Measurements from ENCODE around the gene NFIA. TPM values are rescaled to one million over a fixed set of nuclear protein-coding genes. Genes with fewer than 3 reads are reported as not detected.

Gene NFIA
- total and polyA plus RNA-seq, 9 of the 15 experiments (the other 6 are each of a cell fraction or from before 2014, with no cell fraction given), result 5.3 to 24.9 (median 9.8) TPM

DNA sequence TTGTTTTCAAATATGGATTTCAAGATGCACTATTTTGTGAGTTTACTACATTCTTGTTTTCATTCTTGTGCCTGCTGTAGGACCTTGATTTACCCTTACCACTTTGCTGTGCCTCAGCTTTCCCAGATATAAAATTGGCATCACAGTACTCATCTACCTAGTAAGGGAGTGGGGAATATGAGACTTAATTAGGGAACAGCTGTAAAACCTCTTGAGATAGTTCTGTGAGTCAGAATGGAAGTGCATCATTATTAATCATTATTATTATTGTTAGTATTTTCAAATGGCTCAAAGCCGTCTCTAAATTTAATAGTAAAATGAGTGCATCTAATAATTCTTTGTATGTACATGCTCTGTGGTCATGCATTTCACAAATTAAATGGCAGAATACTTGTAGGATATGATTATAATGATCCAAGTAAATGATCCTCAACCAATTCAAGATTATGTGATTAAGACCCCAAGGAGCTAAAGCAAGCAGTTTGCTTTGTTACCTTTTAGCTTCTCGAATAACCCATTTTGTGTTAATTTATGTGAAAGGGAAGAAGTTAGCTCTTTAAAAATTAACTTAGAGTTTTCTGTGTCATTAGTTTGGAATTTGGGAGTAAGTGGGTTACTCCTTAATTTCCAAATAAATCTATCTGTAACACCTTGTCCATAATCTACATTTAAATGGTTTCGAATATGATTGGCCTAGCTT is 155.4 kb downstream of the NFIA start (continued):
- TF ChIP-seq MYNN (IDR thresholded peaks at IDR 0.05) (no peak), MYNN (CRISPR knock-in tag; IDR thresholded peaks at IDR 0.05) (no peak), GTF2E2 (tag; IDR thresholded peaks at IDR 0.05) (no peak)
- TF ChIP-seq, protein P1, sequence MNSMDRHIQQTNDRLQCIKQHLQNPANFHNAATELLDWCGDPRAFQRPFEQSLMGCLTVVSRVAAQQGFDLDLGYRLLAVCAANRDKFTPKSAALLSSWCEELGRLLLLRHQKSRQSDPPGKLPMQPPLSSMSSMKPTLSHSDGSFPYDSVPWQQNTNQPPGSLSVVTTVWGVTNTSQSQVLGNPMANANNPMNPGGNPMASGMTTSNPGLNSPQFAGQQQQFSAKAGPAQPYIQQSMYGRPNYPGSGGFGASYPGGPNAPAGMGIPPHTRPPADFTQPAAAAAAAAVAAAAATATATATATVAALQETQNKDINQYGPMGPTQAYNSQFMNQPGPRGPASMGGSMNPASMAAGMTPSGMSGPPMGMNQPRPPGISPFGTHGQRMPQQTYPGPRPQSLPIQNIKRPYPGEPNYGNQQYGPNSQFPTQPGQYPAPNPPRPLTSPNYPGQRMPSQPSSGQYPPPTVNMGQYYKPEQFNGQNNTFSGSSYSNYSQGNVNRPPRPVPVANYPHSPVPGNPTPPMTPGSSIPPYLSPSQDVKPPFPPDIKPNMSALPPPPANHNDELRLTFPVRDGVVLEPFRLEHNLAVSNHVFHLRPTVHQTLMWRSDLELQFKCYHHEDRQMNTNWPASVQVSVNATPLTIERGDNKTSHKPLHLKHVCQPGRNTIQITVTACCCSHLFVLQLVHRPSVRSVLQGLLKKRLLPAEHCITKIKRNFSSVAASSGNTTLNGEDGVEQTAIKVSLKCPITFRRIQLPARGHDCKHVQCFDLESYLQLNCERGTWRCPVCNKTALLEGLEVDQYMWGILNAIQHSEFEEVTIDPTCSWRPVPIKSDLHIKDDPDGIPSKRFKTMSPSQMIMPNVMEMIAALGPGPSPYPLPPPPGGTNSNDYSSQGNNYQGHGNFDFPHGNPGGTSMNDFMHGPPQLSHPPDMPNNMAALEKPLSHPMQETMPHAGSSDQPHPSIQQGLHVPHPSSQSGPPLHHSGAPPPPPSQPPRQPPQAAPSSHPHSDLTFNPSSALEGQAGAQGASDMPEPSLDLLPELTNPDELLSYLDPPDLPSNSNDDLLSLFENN (IDR thresholded peaks at IDR 0.05; ENCODE audit: low read depth in 2 of 2, low read length in 2 of 2), result no peak

DNA sequence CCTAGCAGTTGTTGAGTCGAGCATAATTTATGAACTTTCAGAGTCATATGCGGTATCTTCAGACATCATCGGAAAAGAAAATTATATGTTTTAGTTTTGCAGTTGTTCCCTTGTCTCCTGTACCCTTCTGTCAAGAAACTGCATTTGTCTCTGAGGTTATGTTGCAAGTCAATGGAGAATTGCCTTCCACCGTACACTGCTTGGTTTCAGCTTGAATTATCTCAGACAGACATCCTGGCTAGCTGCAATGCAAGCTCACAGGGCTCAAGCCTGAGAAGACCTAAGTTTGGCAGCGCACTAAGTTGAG is 156.0 kb downstream of the NFIA start:
- peaks cover 4 to 37% of the 10 kb centered on the region in 2 experiments; a peak in 3 of 5 replicates for H3K4me1 ChIP-seq (replicated peaks in 1 of 2; ENCODE audit: control insufficient read depth in 2 of 2, insufficient read depth in 2 of 2, low read length in 2 of 2)
- BruUV-seq (replicated peaks), result no TSS peak
- POLR2A ChIA-PET, result interaction anchor here (1.0 to 2.3 kb wide), 4 partner anchors 9 to 23 kb away, joined by 3 to 12 read pairs (median 3); no protein-coding TSS in a partner anchor
- no peaks in the 10 kb centered on the region for H3K9me1 ChIP-seq (ENCODE audit: control insufficient read depth, insufficient read depth, low read length)
- 8% methylated on average over 5 of the region's 5 CpGs for WGBS (ENCODE audit: insufficient coverage, low coverage, missing lambda C conversion rate)
- no peaks in the 10 kb centered on the region for H3K36me3 ChIP-seq (ENCODE audit: control insufficient read depth, insufficient read depth, low read length)
- no peak overlapping the region for H3K4me3 ChIP-seq
- peak overlapping the region; percentile 51 for H2AFZ ChIP-seq (ENCODE audit: low read depth, low read length)
- peak overlapping the region; percentile 71 for H3K27ac ChIP-seq (ENCODE audit: extremely low read depth, low read depth, low read length)
- peak; percentile 88 for FAIRE-seq
- no peaks in the 10 kb centered on the region for H3K27me3 ChIP-seq (ENCODE audit: control insufficient read depth in 2 of 2, insufficient read depth in 2 of 2, low read length in 2 of 2)
- ATAC-seq, result peak; percentile 90
- DNase-seq (ENCODE audit: extremely low read depth in 1 of 4, low spot score in 3 of 4), result peak in 2 of 4 experiments; percentile 49 to 74
- peak overlapping the region; percentile 57 for H3K4me2 ChIP-seq (ENCODE audit: insufficient read depth, low read length)
- in situ Hi-C loops (cut with MboI) (no loop called here), intact Hi-C loops (cut with micrococcal nuclease) (no loop called here)
- no peaks in the 10 kb centered on the region for H3K9me3 ChIP-seq (replicated peaks; ENCODE audit: control insufficient read depth, insufficient read depth, low read depth, low read length)
- H4K20me1 ChIP-seq (replicated peaks; ENCODE audit: control insufficient read depth, insufficient read depth, low read length), result no peaks in the 10 kb centered on the region
- CTCF ChIA-PET (ENCODE audit: low intra/inter-chr PET ratio), result no interaction called here
- H3K9ac ChIP-seq (ENCODE audit: insufficient read depth in 1 of 2, low read depth in 2 of 2, low read length in 2 of 2), result peak overlapping the region in 1 of 2 experiments; percentile 34; a peak in 2 of 4 replicates
- H3K79me2 ChIP-seq (ENCODE audit: control insufficient read depth, insufficient read depth, low read length), result peaks cover 66% of the 10 kb centered on the region
- TF ChIP-seq, protein P2, sequence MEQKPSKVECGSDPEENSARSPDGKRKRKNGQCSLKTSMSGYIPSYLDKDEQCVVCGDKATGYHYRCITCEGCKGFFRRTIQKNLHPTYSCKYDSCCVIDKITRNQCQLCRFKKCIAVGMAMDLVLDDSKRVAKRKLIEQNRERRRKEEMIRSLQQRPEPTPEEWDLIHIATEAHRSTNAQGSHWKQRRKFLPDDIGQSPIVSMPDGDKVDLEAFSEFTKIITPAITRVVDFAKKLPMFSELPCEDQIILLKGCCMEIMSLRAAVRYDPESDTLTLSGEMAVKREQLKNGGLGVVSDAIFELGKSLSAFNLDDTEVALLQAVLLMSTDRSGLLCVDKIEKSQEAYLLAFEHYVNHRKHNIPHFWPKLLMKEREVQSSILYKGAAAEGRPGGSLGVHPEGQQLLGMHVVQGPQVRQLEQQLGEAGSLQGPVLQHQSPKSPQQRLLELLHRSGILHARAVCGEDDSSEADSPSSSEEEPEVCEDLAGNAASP (IDR thresholded peaks at IDR 0.05), result no peak
- TF ChIP-seq, protein P3, sequence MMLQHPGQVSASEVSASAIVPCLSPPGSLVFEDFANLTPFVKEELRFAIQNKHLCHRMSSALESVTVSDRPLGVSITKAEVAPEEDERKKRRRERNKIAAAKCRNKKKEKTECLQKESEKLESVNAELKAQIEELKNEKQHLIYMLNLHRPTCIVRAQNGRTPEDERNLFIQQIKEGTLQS (IDR thresholded peaks at IDR 0.05), result no peak
- TF ChIP-seq, protein P3 (CRISPR knock-in tag; conservative IDR thresholded peaks at IDR 0.05), result no peak
- no peak for TF ChIP-seq EP300 (IDR thresholded peaks at IDR 0.05; ENCODE audit: low read length)
- TF ChIP-seq ZNF274 (IDR thresholded peaks at IDR 0.05; ENCODE audit: borderline replicate concordance, low read depth, low read length), result no peak
- peak; percentile 58; the same call in 1 of the 2 replicates for TF ChIP-seq DPF2 (IDR thresholded peaks at IDR 0.05)
- TF ChIP-seq CEBPG (CRISPR knock-in tag; IDR thresholded peaks at IDR 0.05), result no peak
- peak in 1 of 2 experiments; percentile 40; a peak in 1 of 4 replicates for TF ChIP-seq CEBPG (tag; conservative IDR thresholded peaks at IDR 0.05 in 1 of 2, IDR thresholded peaks at IDR 0.05 in 1 of 2)
- no peak for TF ChIP-seq ZNF3 (CRISPR knock-in tag; IDR thresholded peaks at IDR 0.05)
- TF ChIP-seq, protein P4, sequence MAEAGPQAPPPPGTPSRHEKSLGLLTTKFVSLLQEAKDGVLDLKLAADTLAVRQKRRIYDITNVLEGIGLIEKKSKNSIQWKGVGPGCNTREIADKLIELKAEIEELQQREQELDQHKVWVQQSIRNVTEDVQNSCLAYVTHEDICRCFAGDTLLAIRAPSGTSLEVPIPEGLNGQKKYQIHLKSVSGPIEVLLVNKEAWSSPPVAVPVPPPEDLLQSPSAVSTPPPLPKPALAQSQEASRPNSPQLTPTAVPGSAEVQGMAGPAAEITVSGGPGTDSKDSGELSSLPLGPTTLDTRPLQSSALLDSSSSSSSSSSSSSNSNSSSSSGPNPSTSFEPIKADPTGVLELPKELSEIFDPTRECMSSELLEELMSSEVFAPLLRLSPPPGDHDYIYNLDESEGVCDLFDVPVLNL (CRISPR knock-in tag; IDR thresholded peaks at IDR 0.05; ENCODE audit: low read depth), result no peak
